ENCODE data around the gene GRIK1.

Gene GRIK1

GRCh38 chr21:29555601-29556000, 384.2 kb downstream of the GRIK1 start:
- no peaks in the 10 kb centered on the region for H3K4me1 ChIP-seq (ENCODE audit: control insufficient read depth, insufficient read depth, low read length, poor library complexity, severe bottlenecking)
- no peak for DNase-seq
- no peak overlapping the region for H3K27ac ChIP-seq (ENCODE audit: insufficient read depth, low read length, poor library complexity, severe bottlenecking)
- H3K4me3 ChIP-seq (ENCODE audit: insufficient read depth, low read depth, low read length, poor library complexity, severe bottlenecking) = no peak overlapping the region
- H3K36me3 ChIP-seq (ENCODE audit: control insufficient read depth, insufficient read depth, low read length) = no peaks in the 10 kb centered on the region
- no peaks in the 10 kb centered on the region for H3K27me3 ChIP-seq (replicated peaks; ENCODE audit: control insufficient read depth, insufficient read depth, low read length, poor library complexity, severe bottlenecking)
- H3K9me3 ChIP-seq (ENCODE audit: control insufficient read depth, low read length) = no peaks in the 10 kb centered on the region

GRCh38 chr21:29550205-29550604, 389.6 kb downstream of the GRIK1 start:
- no peaks in the 10 kb centered on the region for H3K27me3 ChIP-seq (replicated peaks; ENCODE audit: control insufficient read depth, insufficient read depth, low read length, poor library complexity, severe bottlenecking)
- H3K36me3 ChIP-seq (ENCODE audit: control insufficient read depth, insufficient read depth, low read length) = no peaks in the 10 kb centered on the region
- no peaks in the 10 kb centered on the region for H3K4me1 ChIP-seq (ENCODE audit: control insufficient read depth, insufficient read depth, low read length, poor library complexity, severe bottlenecking)
- no peaks in the 10 kb centered on the region for H3K9me3 ChIP-seq (ENCODE audit: control insufficient read depth, low read length)
- DNase-seq = no peak
- H3K27ac ChIP-seq (ENCODE audit: insufficient read depth, low read length, poor library complexity, severe bottlenecking) = no peak overlapping the region
- no peak overlapping the region for H3K4me3 ChIP-seq (ENCODE audit: insufficient read depth, low read depth, low read length, poor library complexity, severe bottlenecking)

DNA sequence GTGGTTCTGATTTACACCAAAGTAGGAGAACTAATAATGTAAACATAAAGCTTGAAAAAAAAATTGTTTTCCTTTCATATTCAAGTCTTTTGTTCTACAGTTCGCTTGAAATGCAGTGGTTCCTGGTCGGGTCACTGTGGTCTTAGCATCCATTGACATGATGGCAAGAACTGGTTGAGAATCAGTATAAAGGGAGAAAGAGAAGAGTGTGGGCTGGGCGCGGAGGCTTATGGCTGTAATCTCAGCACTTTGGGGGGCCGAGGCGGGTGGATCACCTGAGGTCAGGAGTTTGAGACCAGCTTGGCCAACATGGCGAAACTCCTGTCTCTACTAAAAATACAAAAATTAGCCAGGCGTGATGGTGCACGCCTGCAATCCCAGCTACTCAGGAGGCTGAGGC, 390.2 kb downstream of the GRIK1 start:
- no peak overlapping the region for H3K4me3 ChIP-seq (ENCODE audit: insufficient read depth, low read depth, low read length, poor library complexity, severe bottlenecking)
- no peaks in the 10 kb centered on the region for H3K9me3 ChIP-seq (ENCODE audit: control insufficient read depth, low read length)
- no peaks in the 10 kb centered on the region for H3K36me3 ChIP-seq (ENCODE audit: control insufficient read depth, insufficient read depth, low read length)
- H3K27ac ChIP-seq (ENCODE audit: insufficient read depth, low read length, poor library complexity, severe bottlenecking) = no peak overlapping the region
- DNase-seq = no peak
- H3K4me1 ChIP-seq (ENCODE audit: control insufficient read depth, insufficient read depth, low read length, poor library complexity, severe bottlenecking) = no peaks in the 10 kb centered on the region
- no peaks in the 10 kb centered on the region for H3K27me3 ChIP-seq (replicated peaks; ENCODE audit: control insufficient read depth, insufficient read depth, low read length, poor library complexity, severe bottlenecking)

GRCh38 chr21:29547998-29548397, 391.8 kb downstream of the GRIK1 start:
- no peak for DNase-seq
- H3K4me3 ChIP-seq (ENCODE audit: insufficient read depth, low read depth, low read length, poor library complexity, severe bottlenecking) = no peak overlapping the region
- no peaks in the 10 kb centered on the region for H3K9me3 ChIP-seq (ENCODE audit: control insufficient read depth, low read length)
- no peaks in the 10 kb centered on the region for H3K27me3 ChIP-seq (replicated peaks; ENCODE audit: control insufficient read depth, insufficient read depth, low read length, poor library complexity, severe bottlenecking)
- no peaks in the 10 kb centered on the region for H3K36me3 ChIP-seq (ENCODE audit: control insufficient read depth, insufficient read depth, low read length)
- no peak overlapping the region for H3K27ac ChIP-seq (ENCODE audit: insufficient read depth, low read length, poor library complexity, severe bottlenecking)
- no peaks in the 10 kb centered on the region for H3K4me1 ChIP-seq (ENCODE audit: control insufficient read depth, insufficient read depth, low read length, poor library complexity, severe bottlenecking)

DNA sequence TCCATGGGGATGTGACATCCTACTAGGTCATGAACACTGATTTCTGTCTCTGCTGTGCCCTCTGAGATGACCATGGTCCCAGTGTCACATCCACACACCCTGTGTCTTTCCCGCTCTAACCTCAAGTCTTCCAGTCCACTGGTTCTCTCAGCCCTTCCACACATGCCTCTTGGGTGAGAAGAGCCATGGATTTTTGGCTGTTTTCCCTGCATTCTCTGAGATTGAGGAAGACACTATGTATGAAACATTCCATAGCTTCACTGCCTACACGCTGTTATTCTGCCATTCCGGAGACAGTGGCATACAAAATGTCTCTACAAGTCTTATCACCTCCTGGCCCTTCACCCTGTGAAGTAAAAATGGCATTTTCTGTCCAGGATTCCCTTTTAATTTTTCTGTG, 393.7 kb downstream of the GRIK1 start:
- no peak for DNase-seq
- Histone ChIP-seq H3K4me3 (ENCODE audit: insufficient read depth, low read depth, low read length, poor library complexity, severe bottlenecking) (no peak overlapping the region), H3K27me3 (replicated peaks; ENCODE audit: control insufficient read depth, insufficient read depth, low read length, poor library complexity, severe bottlenecking) (no peaks in the 10 kb centered on the region), H3K27ac (ENCODE audit: insufficient read depth, low read length, poor library complexity, severe bottlenecking) (no peak overlapping the region), H3K9me3 (ENCODE audit: control insufficient read depth, low read length) (no peaks in the 10 kb centered on the region), H3K4me1 (ENCODE audit: control insufficient read depth, insufficient read depth, low read length, poor library complexity, severe bottlenecking) (no peaks in the 10 kb centered on the region), H3K36me3 (ENCODE audit: control insufficient read depth, insufficient read depth, low read length) (no peaks in the 10 kb centered on the region)

- Histone ChIP-seq H3K27me3 (replicated peaks; ENCODE audit: control insufficient read depth, insufficient read depth, low read length, poor library complexity, severe bottlenecking) (no peaks in the 10 kb centered on the region), H3K36me3 (ENCODE audit: control insufficient read depth, insufficient read depth, low read length) (no peaks in the 10 kb centered on the region), H3K4me3 (ENCODE audit: insufficient read depth, low read depth, low read length, poor library complexity, severe bottlenecking) (no peak overlapping the region), H3K4me1 (ENCODE audit: control insufficient read depth, insufficient read depth, low read length, poor library complexity, severe bottlenecking) (no peaks in the 10 kb centered on the region), H3K9me3 (ENCODE audit: control insufficient read depth, low read length) (no peaks in the 10 kb centered on the region), H3K27ac (ENCODE audit: insufficient read depth, low read length, poor library complexity, severe bottlenecking) (no peak overlapping the region)
- no peak for DNase-seq
Observed at GRCh38 chr21:29540289-29540688, 399.5 kb downstream of the GRIK1 start.

DNA sequence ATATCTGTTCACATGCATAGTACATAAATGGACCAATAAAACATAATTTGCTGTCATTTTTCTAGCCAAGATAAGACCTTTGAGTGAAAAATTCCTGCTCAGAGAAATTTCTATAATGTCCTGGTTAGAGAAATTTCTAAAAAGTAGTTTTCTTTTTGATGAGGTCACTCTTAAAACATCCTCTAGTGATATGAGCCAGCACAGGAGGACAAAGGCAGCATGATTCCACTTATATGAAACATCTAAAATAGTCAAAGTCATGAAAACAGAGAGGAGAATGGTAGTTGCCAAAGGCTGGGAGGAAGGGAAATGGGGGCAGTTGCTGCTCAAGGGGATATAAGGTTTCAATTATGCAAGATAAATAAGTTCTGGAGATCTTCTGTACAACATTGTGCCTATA, 401.7 kb downstream of the GRIK1 start:
- H3K4me3 ChIP-seq (ENCODE audit: insufficient read depth, low read depth, low read length, poor library complexity, severe bottlenecking) = no peak overlapping the region
- no peaks in the 10 kb centered on the region for H3K4me1 ChIP-seq (ENCODE audit: control insufficient read depth, insufficient read depth, low read length, poor library complexity, severe bottlenecking)
- H3K27ac ChIP-seq (ENCODE audit: insufficient read depth, low read length, poor library complexity, severe bottlenecking) = no peak overlapping the region
- no peaks in the 10 kb centered on the region for H3K9me3 ChIP-seq (ENCODE audit: control insufficient read depth, low read length)
- DNase-seq = no peak
- no peaks in the 10 kb centered on the region for H3K27me3 ChIP-seq (replicated peaks; ENCODE audit: control insufficient read depth, insufficient read depth, low read length, poor library complexity, severe bottlenecking)
- no peaks in the 10 kb centered on the region for H3K36me3 ChIP-seq (ENCODE audit: control insufficient read depth, insufficient read depth, low read length)

GRCh38 chr21:29534448-29534847, 405.3 kb downstream of the GRIK1 start:
- no peaks in the 10 kb centered on the region for H3K36me3 ChIP-seq (ENCODE audit: control insufficient read depth, insufficient read depth, low read length)
- H3K9me3 ChIP-seq (ENCODE audit: control insufficient read depth, low read length) = no peaks in the 10 kb centered on the region
- no peak overlapping the region for H3K4me3 ChIP-seq (ENCODE audit: insufficient read depth, low read depth, low read length, poor library complexity, severe bottlenecking)
- H3K4me1 ChIP-seq (ENCODE audit: control insufficient read depth, insufficient read depth, low read length, poor library complexity, severe bottlenecking) = no peaks in the 10 kb centered on the region
- no peak overlapping the region for H3K27ac ChIP-seq (ENCODE audit: insufficient read depth, low read length, poor library complexity, severe bottlenecking)
- no peaks in the 10 kb centered on the region for H3K27me3 ChIP-seq (replicated peaks; ENCODE audit: control insufficient read depth, insufficient read depth, low read length, poor library complexity, severe bottlenecking)
- no peak for DNase-seq

- Histone ChIP-seq H3K27ac (ENCODE audit: insufficient read depth, low read length, poor library complexity, severe bottlenecking) (no peak overlapping the region), H3K9me3 (ENCODE audit: control insufficient read depth, low read length) (peaks cover 5% of the 10 kb centered on the region), H3K27me3 (replicated peaks; ENCODE audit: control insufficient read depth, insufficient read depth, low read length, poor library complexity, severe bottlenecking) (no peaks in the 10 kb centered on the region), H3K4me3 (ENCODE audit: insufficient read depth, low read depth, low read length, poor library complexity, severe bottlenecking) (no peak overlapping the region), H3K4me1 (ENCODE audit: control insufficient read depth, insufficient read depth, low read length, poor library complexity, severe bottlenecking) (no peaks in the 10 kb centered on the region), H3K36me3 (ENCODE audit: control insufficient read depth, insufficient read depth, low read length) (no peaks in the 10 kb centered on the region)
- DNase-seq = no peak
Observed at GRCh38 chr21:29529139-29529538, 410.7 kb downstream of the GRIK1 start.

DNA sequence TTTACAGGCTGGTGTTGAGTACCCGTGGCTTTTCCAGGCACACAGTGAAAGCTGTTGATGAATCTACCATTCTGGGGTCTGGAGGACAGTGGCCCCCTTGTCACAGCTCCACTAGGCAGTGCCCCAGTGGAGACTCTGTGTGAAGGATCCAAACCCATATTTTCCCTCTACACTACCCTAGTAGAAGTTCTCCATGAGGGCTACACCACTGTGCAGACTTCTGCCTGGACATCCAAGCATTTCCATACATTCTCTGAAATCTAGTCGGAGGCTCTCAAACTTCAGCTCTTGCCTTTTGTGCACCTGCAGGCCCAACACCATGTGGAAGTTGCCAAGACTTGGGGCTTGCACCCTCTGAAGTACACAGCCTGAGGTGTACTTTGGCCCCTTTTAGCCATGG, 413.3 kb downstream of the GRIK1 start:
- Histone ChIP-seq H3K4me3 (ENCODE audit: insufficient read depth, low read depth, low read length, poor library complexity, severe bottlenecking) (no peak overlapping the region), H3K4me1 (ENCODE audit: control insufficient read depth, insufficient read depth, low read length, poor library complexity, severe bottlenecking) (no peaks in the 10 kb centered on the region), H3K9me3 (ENCODE audit: control insufficient read depth, low read length) (peaks cover 5% of the 10 kb centered on the region), H3K27ac (ENCODE audit: insufficient read depth, low read length, poor library complexity, severe bottlenecking) (no peak overlapping the region), H3K27me3 (replicated peaks; ENCODE audit: control insufficient read depth, insufficient read depth, low read length, poor library complexity, severe bottlenecking) (no peaks in the 10 kb centered on the region), H3K36me3 (ENCODE audit: control insufficient read depth, insufficient read depth, low read length) (no peaks in the 10 kb centered on the region)
- DNase-seq = no peak

- no peaks in the 10 kb centered on the region for H3K4me1 ChIP-seq (ENCODE audit: control insufficient read depth, insufficient read depth, low read length, poor library complexity, severe bottlenecking)
- no peaks in the 10 kb centered on the region for H3K27me3 ChIP-seq (replicated peaks; ENCODE audit: control insufficient read depth, insufficient read depth, low read length, poor library complexity, severe bottlenecking)
- no peaks in the 10 kb centered on the region for H3K36me3 ChIP-seq (ENCODE audit: control insufficient read depth, insufficient read depth, low read length)
- no peak overlapping the region for H3K4me3 ChIP-seq (ENCODE audit: insufficient read depth, low read depth, low read length, poor library complexity, severe bottlenecking)
- DNase-seq = no peak
- H3K27ac ChIP-seq (ENCODE audit: insufficient read depth, low read length, poor library complexity, severe bottlenecking) = no peak overlapping the region
- peaks cover 5% of the 10 kb centered on the region for H3K9me3 ChIP-seq (ENCODE audit: control insufficient read depth, low read length)
Observed at GRCh38 chr21:29524055-29524454, 415.7 kb downstream of the GRIK1 start.
